Progenitor cell of endocrine pancreas (in vitro differentiated cells): ENCODE data around the gene BORCS6. TPM values are rescaled to one million over a fixed set of nuclear protein-coding genes. Genes with fewer than 3 reads are reported as not detected.

Experiments
- DNase-seq: peaks from one replicate; pipeline ENCODE4 v3.0.0; 2021; ENCODE audit warnings: low spot score; ENCODE audit not compliant: unreplicated experiment
- H3K27ac Mint-ChIP-seq: 2 replicates; pipeline ENCODE4 v1.8.0; 2021; ENCODE audit warnings: mild to moderate bottlenecking, moderate library complexity, mixed read lengths
- H3K27me3 Mint-ChIP-seq: 2 replicates; pipeline ENCODE4 v1.8.0; 2021; ENCODE audit warnings: mixed read lengths
- H3K36me3 Mint-ChIP-seq: 2 replicates; pipeline ENCODE4 v1.8.0; 2022; ENCODE audit warnings: mixed read lengths; ENCODE audit not compliant: insufficient read depth
- H3K4me1 Mint-ChIP-seq: 2 replicates; pipeline ENCODE4 v1.8.0; 2021; ENCODE audit warnings: low read depth, mixed read lengths
- H3K4me3 Mint-ChIP-seq: 2 replicates; pipeline ENCODE4 v1.8.0; 2021; ENCODE audit warnings: low read depth, mild to moderate bottlenecking, moderate library complexity, mixed read lengths
- H3K9me3 Mint-ChIP-seq: 2 replicates; pipeline ENCODE4 v1.8.0; 2021; ENCODE audit warnings: low read depth, mixed read lengths
- CTCF ChIP-seq: fragments of 200-600 bp; sonication (generic); IDR thresholded peaks from one replicate; pipeline ENCODE4 v1.5.0; 2021; ENCODE audit warnings: antibody characterized with exemption, mild to moderate bottlenecking; ENCODE audit not compliant: unreplicated experiment
- total RNA-seq: library from RNA; stranded (reverse); gene quantifications from 2 replicates; pipeline ENCODE4 v1.2.1, GENCODE V29; 2021

BORCS6 gene
- total RNA-seq, 1 donor from 2014 or later = 5.2 TPM

- no peak for TF ChIP-seq CTCF
- Mint-ChIP-seq H3K4me1 (peaks cover 16% of the 10 kb centered on the region), H3K27ac (no peak overlapping the region), H3K4me3 (peak overlapping the region; percentile 82), H3K27me3 (no peaks in the 10 kb centered on the region), H3K36me3 (peaks cover 12% of the 10 kb centered on the region), H3K9me3 (no peaks in the 10 kb centered on the region)
- DNase-seq = no peak
Observed at GRCh38 chr17:8150194-8151119, 39.5 kb downstream of the BORCS6 start.

- Mint-ChIP-seq H3K4me1 (peaks cover 13% of the 10 kb centered on the region), H3K9me3 (no peaks in the 10 kb centered on the region), H3K27ac (no peak overlapping the region), H3K27me3 (no peaks in the 10 kb centered on the region), H3K4me3 (no peak overlapping the region), H3K36me3 (peaks cover 12% of the 10 kb centered on the region)
- no peak for TF ChIP-seq CTCF
- no peak for DNase-seq
Observed at GRCh38 chr17:8149419-8150193, 40.4 kb downstream of the BORCS6 start.

- Mint-ChIP-seq H3K36me3 (peaks cover 16% of the 10 kb centered on the region), H3K4me1 (peaks cover 8% of the 10 kb centered on the region), H3K9me3 (no peaks in the 10 kb centered on the region), H3K4me3 (no peak overlapping the region), H3K27ac (no peak overlapping the region), H3K27me3 (no peaks in the 10 kb centered on the region)
- no peak for DNase-seq
- TF ChIP-seq CTCF = no peak
Observed at GRCh38 chr17:8148560-8148959, 41.4 kb downstream of the BORCS6 start.

- no peak for TF ChIP-seq CTCF
- peaks cover 2% of the 10 kb centered on the region for H3K4me1 Mint-ChIP-seq
- no peaks in the 10 kb centered on the region for H3K27me3 Mint-ChIP-seq
- peaks cover 16% of the 10 kb centered on the region for H3K36me3 Mint-ChIP-seq
- H3K9me3 Mint-ChIP-seq = no peaks in the 10 kb centered on the region
- H3K27ac Mint-ChIP-seq = no peak overlapping the region
- no peak for DNase-seq
- no peak overlapping the region for H3K4me3 Mint-ChIP-seq
Observed at GRCh38 chr17:8147805-8148404, 42.1 kb downstream of the BORCS6 start.
